GM08714 (cell line): Measurements from ENCODE around the gene OTUD7B.
"Not testable (repeated sequence)": the region's sequence is repeated elsewhere in the genome, so short reads cannot be mapped to it uniquely, and the experiment has no call there.

Experiments used
- H3K4me3 ChIP-seq: fragments of 200-500 bp; sonication (Bioruptor generic); 2 replicates; pipeline ENCODE4 v1.5.1; 2014; ENCODE audit warnings: mild to moderate bottlenecking, low read length, inconsistent platforms
- ZNF274 ChIP-seq: IDR thresholded peaks from 2 replicates; pipeline ENCODE4 v1.6.1; 2012; ENCODE audit warnings: mild to moderate bottlenecking, low read depth, low read length

OTUD7B gene

GRCh38 chr1:150010393-150011115 lies at the start of gene OTUD7B:
OTUD7B (minus strand) TSS chr1:150010726; CDS start chr1:149977510, 33,216 bp downstream.
- peak within 1 kb of the TSS; percentile 87 for H3K4me3 ChIP-seq
- TF ChIP-seq ZNF274: no peak

DNA sequence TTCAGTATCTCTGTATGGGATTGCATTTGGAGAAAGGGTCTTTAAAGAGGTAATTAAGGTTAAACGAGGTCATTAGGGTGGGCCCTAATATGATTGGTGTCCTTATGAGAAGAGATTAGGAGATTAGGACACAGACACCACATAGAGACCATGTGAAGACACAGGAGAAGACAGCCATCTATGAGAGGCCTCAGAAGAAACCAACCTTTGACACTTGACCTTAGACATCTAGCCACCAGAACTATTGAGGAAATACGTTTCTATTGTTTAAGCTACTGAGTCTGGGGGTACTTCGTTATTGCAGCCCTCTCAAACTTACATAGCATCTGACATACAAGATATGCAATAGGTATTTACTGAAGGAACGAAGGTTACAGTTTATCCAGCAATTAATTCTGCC lies 49.7 kb upstream of the OTUD7B start:
- TF ChIP-seq ZNF274: no peak
- H3K4me3 ChIP-seq: no peak overlapping the region

GRCh38 chr1:150056407-150056806 lies 45.9 kb upstream of the OTUD7B start:
- no peak for TF ChIP-seq ZNF274
- no peak overlapping the region for H3K4me3 ChIP-seq

- not testable (repeated sequence) for H3K4me3 ChIP-seq
Measured at GRCh38 chr1:150055507-150055906, 45.0 kb upstream of the OTUD7B start.

- TF ChIP-seq ZNF274: no peak
- H3K4me3 ChIP-seq: no peak overlapping the region
Measured at GRCh38 chr1:150053926-150054325, 43.4 kb upstream of the OTUD7B start.

DNA sequence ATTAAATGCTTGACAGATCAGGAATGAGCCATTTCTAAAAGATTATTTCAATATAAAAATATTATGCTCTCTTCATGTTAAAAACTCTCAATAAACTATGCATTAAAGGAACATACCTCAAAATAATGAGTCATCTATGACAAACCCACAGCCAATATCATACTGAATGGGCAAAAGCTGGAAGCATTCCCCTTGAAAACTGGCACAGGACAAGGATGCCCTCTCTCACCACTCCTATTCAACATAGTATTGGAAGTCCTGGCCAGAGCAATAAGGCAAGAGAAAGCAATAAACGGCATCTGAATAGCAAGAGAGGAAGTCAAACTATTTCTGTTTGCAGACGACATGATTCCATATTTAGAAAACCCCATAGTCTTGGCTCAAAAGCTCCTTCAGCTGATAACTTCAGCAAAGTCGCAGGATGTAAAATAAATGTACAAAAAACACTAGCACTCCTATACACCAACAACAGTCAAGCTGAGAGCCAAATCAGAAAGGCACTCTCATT lies 41.4 kb upstream of the OTUD7B start:
- H3K4me3 ChIP-seq: not testable (repeated sequence)

DNA sequence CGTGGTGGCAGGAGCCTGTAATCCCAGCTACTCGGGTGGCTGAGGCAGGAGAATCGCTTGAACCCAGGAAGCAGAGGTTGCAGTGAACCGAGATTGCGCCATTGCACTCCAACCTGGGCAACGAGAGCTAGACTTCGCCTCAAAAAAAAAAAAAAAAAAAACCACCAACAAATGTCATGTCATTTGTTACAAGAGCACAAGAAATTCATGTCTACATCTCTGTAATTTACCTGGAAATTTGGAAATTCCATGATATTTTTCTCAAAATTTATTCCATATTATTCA lies 40.5 kb upstream of the OTUD7B start:
- H3K4me3 ChIP-seq: no peak overlapping the region
- TF ChIP-seq ZNF274: no peak

GRCh38 chr1:150049926-150050325 lies 39.4 kb upstream of the OTUD7B start:
- no peak overlapping the region for H3K4me3 ChIP-seq
- no peak for TF ChIP-seq ZNF274

GRCh38 chr1:150034336-150034735 lies 23.8 kb upstream of the OTUD7B start:
- no peak overlapping the region for H3K4me3 ChIP-seq
- TF ChIP-seq ZNF274: no peak

GRCh38 chr1:150028322-150028721 lies 17.8 kb upstream of the OTUD7B start:
- no peak for TF ChIP-seq ZNF274

DNA sequence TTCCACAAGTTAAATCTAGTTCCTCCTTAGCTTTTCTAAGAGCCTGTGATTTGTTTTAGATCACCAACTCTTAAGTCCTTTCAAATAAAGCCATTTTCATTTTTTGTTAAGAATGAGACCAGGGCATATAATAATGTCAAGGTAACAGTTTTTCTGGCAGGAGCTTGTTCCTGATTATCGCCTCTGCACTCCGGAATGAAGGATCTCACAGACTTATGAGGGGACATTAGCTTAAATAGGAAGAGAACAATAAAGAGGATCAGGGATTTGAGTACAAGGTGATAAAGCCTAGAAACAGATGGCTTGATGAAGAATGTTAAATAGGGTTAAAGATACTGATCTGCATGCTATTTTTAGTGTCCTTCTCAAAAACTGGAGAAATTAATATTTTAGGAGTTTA lies 13.6 kb upstream of the OTUD7B start:
- TF ChIP-seq ZNF274: no peak
- H3K4me3 ChIP-seq: no peak overlapping the region

More at GRCh38 chr1:150028322-150028721, 17.8 kb upstream of the OTUD7B start:
- H3K4me3 ChIP-seq: no peak overlapping the region

GRCh38 chr1:150022357-150022756 lies 11.8 kb upstream of the OTUD7B start:
- no peak overlapping the region for H3K4me3 ChIP-seq
- TF ChIP-seq ZNF274: no peak

DNA sequence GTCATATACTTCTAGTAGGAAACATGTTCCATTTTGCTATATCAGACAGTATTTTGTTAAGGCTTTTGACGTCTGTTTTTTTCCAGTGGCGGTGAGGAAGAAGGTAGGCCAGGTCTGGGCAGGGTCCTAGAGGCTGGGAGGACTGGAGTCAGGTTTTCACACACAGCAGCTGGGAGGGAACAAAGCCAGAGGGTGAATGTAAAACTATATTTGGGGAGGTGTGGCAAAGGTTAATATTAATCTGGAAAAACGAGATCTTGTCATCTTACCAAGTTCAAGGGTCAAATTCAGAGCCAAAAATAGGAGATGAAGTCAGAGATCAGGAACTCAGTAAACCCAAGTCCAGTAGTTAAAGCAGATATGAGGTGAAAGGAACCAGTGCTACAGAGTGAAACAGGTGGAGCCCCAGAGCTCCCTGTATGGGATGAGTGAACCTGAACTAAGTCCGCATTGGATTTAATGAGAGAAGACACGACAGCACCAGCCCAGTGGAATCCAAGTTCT lies 10.7 kb upstream of the OTUD7B start:
- no peak overlapping the region for H3K4me3 ChIP-seq
- no peak for TF ChIP-seq ZNF274

GRCh38 chr1:150020711-150021110 lies 10.2 kb upstream of the OTUD7B start:
- TF ChIP-seq ZNF274: no peak
- H3K4me3 ChIP-seq: no peak overlapping the region

GRCh38 chr1:150018165-150018564 lies 7.6 kb upstream of the OTUD7B start:
- H3K4me3 ChIP-seq: no peak overlapping the region
- no peak for TF ChIP-seq ZNF274

- TF ChIP-seq ZNF274: no peak
- no peak overlapping the region for H3K4me3 ChIP-seq
Measured at GRCh38 chr1:150017206-150017750, 6.8 kb upstream of the OTUD7B start.
